ENCODE results near the gene UNC93A.
"Not testable (repeated sequence)": the region's sequence is repeated elsewhere in the genome, so short reads cannot be mapped to it uniquely, and the experiment has no call there.

UNC93A gene

GRCh38 chr6:167309355-167310192 lies 18.5 kb downstream of the UNC93A start:
- not testable (repeated sequence) for DNase-seq (ENCODE audit: low read depth)

DNA sequence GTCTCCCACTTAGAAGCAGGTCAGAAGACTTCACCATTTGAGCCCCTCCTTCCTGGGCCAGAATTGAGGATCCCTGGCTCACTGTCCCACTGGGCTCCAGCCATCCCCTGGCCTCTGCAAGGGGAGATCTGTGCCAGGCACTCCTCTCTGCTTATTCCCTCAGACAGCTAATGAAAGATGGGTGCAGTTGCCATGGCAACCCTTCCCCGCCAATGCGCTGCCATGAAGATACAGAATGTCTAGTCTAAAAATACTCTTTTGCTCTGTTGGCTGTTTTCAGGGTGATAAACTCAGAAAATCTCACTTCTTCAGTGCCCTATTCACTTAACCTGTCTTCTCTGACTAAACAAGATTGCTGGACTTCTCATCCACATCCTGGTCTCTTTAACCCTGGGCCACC lies 20.2 kb downstream of the UNC93A start:
- no peak for DNase-seq (ENCODE audit: low read depth)

- not testable (repeated sequence) for DNase-seq (ENCODE audit: low read depth)
Observed at GRCh38 chr6:167311691-167312090, 20.6 kb downstream of the UNC93A start.

DNA sequence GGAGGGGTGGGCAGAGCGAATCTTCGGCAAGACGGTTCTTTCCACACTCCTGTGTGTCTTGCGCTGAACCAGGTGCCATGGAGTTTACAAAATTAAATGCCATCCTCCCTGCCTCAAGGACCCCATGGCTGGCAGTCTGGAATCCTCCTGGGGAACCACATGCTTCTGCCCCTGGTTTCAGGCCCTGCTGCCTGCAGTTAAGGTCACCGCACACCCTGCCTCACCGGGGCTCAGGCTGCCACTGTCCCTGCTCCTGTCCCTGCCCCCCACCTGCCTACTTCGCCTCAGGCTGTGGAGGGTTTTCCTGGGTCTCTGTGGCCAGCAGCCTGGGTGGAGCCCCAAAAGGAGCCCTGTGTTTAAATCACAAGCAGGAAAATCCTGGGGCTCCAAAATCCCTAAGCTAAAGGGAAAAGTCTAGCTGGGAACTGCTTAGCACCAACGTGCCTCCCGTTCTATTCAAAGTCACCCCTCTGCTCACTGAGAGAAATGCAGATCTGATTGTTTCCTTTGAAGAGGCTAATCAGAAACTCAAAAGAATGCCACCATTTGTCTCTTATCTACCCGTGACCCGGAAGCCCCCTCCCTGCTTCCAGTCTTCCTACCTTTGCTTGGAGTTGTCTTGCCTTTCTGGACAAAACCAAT lies 23.2 kb downstream of the UNC93A start:
- no peak for DNase-seq (ENCODE audit: low read depth)

GRCh38 chr6:167317172-167317571 lies 26.1 kb downstream of the UNC93A start:
- DNase-seq (ENCODE audit: low read depth): no peak

- DNase-seq (ENCODE audit: low read depth): not testable (repeated sequence)
Observed at GRCh38 chr6:167318354-167318753, 27.2 kb downstream of the UNC93A start.

DNA sequence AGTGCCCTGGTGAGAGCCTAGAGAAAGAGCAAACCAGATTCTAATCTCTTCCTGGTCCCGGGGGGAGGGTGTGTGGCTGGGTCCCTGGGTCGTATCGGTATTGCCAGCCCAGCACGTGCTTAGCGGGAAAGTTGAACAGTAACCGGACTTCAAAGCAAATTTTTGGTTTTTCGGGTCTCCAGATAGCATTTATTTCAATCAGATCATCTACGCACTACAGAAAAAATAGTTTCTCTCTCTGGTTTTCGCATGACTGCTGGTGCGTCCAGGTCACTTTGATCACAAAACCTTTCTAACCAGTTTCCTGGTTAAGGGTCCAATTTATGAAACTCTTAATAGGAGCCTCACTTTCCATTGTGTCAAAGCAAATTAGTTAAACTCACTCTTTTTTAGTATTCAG lies 27.7 kb downstream of the UNC93A start:
- DNase-seq (ENCODE audit: low read depth): not testable (repeated sequence)

GRCh38 chr6:167319856-167320753 lies 29.0 kb downstream of the UNC93A start:
- not testable (repeated sequence) for DNase-seq (ENCODE audit: low read depth)

DNA sequence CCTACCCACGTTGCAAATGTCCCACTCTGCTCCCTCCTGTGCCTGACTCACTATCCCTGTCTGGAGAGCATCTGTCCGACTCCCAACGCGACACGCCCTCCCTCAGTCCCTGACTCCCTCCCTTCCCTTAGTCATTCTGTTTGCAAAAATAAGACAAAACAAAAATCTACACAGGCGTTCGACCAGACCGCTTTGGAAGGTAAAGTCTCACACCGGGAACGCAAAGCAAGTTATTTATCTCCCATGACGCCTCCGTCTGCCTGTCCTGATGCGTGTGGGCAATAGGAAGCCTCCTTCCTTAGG lies 29.6 kb downstream of the UNC93A start:
- not testable (repeated sequence) for DNase-seq (ENCODE audit: low read depth)

GRCh38 chr6:167321185-167321584 lies 30.1 kb downstream of the UNC93A start:
- DNase-seq (ENCODE audit: low read depth): not testable (repeated sequence)

- DNase-seq (ENCODE audit: low read depth): no peak
Observed at GRCh38 chr6:167323111-167323510, 32.0 kb downstream of the UNC93A start.

GRCh38 chr6:167324111-167324510 lies 33.0 kb downstream of the UNC93A start:
- DNase-seq (ENCODE audit: low read depth): no peak

DNA sequence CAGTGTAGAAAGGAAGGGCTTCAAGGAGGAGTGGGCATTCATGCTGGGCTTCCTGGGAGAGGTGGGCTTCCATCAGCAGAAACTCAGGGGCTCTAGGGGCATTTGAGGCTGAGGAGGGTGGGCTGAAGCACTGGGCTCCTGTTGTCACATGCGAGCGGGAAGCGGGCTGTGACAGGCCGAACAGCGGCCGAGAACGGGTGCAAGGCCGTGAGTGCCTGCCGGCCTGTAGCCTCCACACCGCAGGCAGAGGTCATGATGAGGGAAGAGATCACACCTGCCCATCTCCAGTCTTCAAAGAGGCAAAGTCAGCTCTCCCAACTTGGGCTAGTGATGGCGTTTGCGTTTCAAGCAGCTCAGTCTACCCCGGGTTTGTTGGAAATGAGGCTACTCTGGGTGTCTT lies 34.7 kb downstream of the UNC93A start:
- DNase-seq (ENCODE audit: low read depth): no peak

- DNase-seq (ENCODE audit: low read depth): no peak
Observed at GRCh38 chr6:167327391-167327790, 36.3 kb downstream of the UNC93A start.

- DNase-seq (ENCODE audit: low read depth): no peak
Observed at GRCh38 chr6:167328086-167328485, 37.0 kb downstream of the UNC93A start.

DNA sequence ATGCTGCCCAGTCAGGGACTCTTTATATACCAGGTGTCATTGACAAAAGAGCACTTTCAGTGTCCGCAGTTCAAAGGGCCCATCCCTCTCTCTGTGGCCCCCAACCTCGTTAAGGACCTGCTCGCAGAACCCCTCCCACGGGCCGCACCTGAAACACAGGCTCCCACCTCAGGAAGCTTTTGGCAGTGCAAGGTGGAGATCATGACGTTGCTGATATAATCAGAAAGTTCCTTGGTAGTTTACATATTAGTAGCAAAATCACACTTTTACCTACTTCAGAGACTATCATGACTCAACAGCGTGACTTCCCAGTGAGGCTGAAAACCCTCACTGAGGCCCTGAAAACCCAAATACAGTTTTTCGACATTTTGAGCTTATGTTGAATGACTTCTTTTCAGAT lies 37.9 kb downstream of the UNC93A start:
- DNase-seq (ENCODE audit: low read depth): no peak

- DNase-seq (ENCODE audit: low read depth): no peak
Observed at GRCh38 chr6:167330750-167331149, 39.6 kb downstream of the UNC93A start.

DNA sequence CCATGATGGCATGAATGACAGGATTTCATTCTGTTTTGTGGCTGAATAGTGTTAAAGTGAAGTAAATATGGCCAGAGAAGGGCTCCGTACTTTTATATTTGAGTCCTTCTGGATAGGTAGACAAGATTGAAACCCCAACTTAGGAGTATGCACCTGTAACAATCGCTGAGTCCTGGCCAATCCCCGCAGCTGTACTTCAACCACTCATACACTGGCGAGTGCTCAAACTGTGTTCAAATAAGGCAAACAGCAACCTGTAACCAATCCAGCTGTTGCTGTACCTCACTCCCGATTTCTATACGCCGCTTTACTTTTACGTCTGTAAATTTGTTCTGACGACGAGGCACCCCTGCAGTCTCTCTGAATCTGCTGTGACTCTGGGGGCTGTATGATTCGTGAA lies 40.5 kb downstream of the UNC93A start:
- DNase-seq (ENCODE audit: low read depth): no peak

GRCh38 chr6:167336844-167337630 lies 45.9 kb downstream of the UNC93A start:
- DNase-seq (ENCODE audit: low read depth): no peak

- no peak for DNase-seq (ENCODE audit: low read depth)
Observed at GRCh38 chr6:167337675-167338449, 46.7 kb downstream of the UNC93A start.

- DNase-seq (ENCODE audit: low read depth): no peak
Observed at GRCh38 chr6:167338541-167339117, 47.5 kb downstream of the UNC93A start.

Measured in HS-27A (cell line).